Left lobe of liver (tissue), 2 donors: ENCODE measurements around the gene TMEM183A. TPM values are rescaled to one million over a fixed set of nuclear protein-coding genes. Genes with fewer than 3 reads are reported as not detected.

Source experiments
- ATAC-seq: fragments of 200-7000 bp; cut with Tn5 transposase; one replicate; pipeline ENCODE4 v1.9.1; 2020; ENCODE audit warnings: mild to moderate bottlenecking, moderate library complexity
- DNase-seq: peaks from one replicate; pipeline ENCODE4 v3.0.0-alpha.2; 2020; ENCODE audit warnings: low spot score
- total RNA-seq: library from RNA; stranded (reverse); gene quantifications from one replicate; pipeline ENCODE4 v1.2.1, GENCODE V29; 2021
- donor health status: DM: no; HTN: no; CAD: no; lungs with moderate emphysema.
- donor health status: DM: no; HTN: yes; CAD: no.

TMEM183A gene
- total RNA-seq, 1 donor from 2014 or later, result 30.1 TPM

DNA sequence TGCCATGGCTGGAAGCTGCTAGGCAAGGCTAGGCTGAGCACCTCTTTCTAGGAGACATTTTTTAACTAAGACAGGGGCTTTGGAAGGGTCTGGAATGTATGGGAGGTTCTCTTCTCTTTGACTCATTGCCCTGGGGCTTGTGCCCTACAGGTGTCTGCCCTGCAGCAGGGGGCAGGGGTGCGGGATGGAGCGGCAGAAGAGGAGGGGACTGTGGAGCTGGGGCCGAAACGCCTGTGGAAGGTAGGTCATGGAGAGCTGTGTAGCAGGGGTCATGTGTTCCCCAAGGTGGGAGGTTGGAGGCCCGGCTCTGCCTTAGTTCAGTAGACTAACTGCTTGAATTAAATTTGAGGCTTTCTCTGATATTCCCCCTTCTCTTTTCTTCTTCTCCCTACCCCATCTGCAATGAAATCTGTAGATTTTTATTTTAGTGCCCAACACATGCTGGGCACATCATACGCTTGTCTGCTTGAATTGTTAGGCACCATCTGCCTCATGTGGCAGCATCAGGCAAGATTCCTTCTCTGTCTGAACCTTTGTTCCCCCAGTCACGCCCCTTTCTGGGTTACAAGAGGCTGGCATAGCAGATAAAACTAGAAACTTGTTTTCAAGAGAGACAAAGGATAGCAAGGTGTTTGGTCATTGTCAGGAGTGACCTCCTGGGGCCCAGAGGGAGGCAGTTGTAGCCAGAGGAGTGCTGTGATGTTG lies 37.5 kb downstream of the TMEM183A start:
- ATAC-seq (no peak), DNase-seq (no peak)

DNA sequence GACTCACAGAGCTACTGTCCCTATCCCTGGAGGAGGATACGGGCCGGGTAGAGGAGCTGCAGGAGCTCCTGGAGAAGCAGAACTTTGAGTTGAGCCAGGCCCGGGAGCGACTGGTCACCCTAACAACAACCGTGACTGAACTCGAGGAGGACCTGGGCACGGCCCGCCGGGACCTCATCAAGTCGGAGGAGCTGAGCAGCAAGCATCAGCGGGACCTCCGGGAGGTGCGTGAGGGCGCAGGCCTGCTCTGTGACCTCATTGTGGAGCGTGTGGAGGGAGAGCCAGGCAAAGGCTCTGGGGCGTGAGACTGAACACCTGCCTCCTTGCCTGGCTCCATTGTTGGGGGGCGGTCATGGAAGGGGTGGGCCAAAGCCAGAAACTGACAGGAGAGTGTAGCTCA lies 38.2 kb downstream of the TMEM183A start:
- DNase-seq, result no peak
- no peak for ATAC-seq

DNA sequence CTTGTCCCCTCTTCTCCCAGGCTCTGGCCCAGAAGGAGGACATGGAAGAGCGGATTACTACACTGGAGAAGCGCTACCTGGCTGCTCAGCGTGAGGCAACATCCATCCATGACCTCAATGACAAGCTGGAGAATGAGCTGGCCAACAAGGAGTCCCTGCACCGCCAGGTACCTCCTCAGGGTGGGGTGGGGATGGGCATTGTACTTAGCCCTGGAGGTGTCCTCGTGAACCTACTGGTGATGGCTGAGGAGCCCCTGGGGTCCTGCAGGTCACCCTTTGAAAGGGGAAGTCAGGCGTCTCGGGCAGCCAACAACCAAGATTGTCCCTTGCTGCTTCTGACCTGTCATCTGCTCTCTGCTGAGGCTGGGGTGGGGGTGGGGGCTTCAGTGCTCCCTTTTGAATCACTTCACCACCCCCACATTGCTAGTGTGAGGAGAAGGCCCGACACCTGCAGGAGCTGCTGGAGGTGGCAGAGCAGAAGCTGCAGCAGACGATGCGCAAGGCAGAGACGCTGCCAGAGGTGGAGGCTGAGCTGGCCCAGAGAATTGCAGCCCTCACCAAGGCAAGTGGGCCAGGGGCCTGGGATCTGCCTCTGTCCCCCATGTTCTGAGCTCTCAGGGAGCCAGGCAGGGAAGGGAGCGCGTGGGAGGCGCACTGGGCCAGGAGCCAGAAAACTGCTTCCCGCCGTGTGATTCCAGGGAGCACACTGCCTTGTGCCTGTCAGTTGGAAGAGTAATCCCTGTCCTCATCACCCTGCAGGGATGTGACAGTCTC lies 38.8 kb downstream of the TMEM183A start:
- ATAC-seq, result no peak

DNA sequence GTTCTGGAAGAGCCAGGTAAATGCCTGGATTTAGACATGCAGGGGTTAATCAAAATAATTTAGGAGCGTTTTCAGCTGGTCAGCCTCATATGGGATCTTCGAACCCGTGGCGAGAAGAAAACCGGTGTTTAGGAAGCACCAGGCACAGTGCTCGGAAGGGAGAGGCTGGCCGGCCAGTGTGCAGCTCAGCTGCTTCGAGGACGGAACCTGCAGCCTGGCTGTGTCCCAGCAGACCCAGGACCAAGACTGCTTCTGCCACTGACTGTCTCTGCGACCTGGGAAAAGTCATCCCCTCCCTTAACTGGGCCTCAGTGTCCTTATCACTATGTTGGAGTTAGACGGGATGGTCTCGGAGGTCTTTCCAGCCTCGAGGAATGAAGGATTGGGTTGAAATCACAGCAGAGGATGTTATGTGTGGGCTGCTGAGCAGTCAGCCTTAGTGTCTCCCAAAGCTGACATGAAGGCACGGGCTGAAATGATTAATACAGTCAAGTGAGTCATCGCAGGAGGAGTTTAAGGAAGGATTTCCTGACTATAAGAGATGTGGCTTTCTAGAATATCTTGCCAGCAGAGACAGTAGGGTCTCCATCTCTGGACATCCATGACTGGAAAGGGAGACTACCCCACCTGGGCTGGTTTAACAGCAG lies 39.9 kb downstream of the TMEM183A start:
- ATAC-seq (no peak), DNase-seq (no peak)

More for the DNA sequence above, 38.8 kb downstream of the TMEM183A start:
- DNase-seq, result no peak

DNA sequence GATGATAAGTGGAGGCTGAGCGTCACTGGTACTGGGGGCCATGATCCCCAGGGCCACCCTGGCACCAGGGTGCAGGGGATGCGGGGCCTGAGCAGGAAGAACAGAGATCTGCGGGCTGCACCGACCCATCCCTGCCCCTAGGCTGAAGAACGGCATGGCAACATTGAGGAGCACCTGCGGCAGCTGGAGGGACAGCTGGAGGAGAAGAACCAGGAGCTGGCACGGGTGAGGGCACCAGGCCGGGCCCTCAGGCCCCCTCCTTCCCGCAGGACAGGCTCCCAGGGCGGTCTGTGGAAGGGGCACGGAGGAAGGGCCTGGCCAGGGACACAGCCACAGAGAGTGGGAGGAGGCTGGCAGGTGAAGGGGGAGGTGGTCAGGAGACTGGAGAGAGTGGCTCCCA lies 40.9 kb downstream of the TMEM183A start:
- ATAC-seq, result no peak

GRCh38 chr1:203048555-203049051 lies 41.4 kb downstream of the TMEM183A start:
- DNase-seq, result no peak
- ATAC-seq, result no peak

More for the DNA sequence above, 40.9 kb downstream of the TMEM183A start:
- DNase-seq, result no peak

GRCh38 chr1:203049077-203049476 lies 41.9 kb downstream of the TMEM183A start:
- DNase-seq (no peak), ATAC-seq (no peak)

GRCh38 chr1:203049576-203050180 lies 42.5 kb downstream of the TMEM183A start:
- DNase-seq (no peak), ATAC-seq (no peak)

DNA sequence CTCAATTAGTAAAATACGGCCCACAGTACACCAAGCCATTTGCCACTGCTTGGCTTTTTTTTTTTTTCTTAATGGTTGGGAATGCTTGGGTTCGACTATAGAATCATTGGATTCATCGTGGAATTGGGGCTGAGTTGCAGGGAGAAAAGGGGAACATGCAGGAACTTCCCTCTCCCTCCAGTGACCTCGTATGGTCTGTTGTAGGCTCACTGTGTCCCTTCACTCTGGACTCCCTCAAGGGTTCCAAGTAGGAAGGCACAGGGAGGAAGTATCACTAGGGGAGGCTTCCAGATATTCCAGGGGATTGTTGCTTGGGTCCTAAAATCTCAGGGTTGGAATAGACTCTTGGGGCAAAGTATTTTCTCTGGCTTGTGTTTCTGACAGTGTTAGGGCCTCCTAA lies 43.7 kb downstream of the TMEM183A start:
- ATAC-seq, result no peak
- DNase-seq, result no peak

GRCh38 chr1:203051841-203052324 lies 44.7 kb downstream of the TMEM183A start:
- no peak for DNase-seq

GRCh38 chr1:203052601-203053000 lies 45.4 kb downstream of the TMEM183A start:
- DNase-seq (no peak), ATAC-seq (no peak)

More at GRCh38 chr1:203051841-203052324, 44.7 kb downstream of the TMEM183A start:
- no peak for ATAC-seq

GRCh38 chr1:203054184-203054583 lies 47.0 kb downstream of the TMEM183A start:
- no peak for ATAC-seq

GRCh38 chr1:203054642-203055041 lies 47.5 kb downstream of the TMEM183A start:
- DNase-seq (no peak), ATAC-seq (no peak)

More at GRCh38 chr1:203054184-203054583, 47.0 kb downstream of the TMEM183A start:
- DNase-seq, result no peak

DNA sequence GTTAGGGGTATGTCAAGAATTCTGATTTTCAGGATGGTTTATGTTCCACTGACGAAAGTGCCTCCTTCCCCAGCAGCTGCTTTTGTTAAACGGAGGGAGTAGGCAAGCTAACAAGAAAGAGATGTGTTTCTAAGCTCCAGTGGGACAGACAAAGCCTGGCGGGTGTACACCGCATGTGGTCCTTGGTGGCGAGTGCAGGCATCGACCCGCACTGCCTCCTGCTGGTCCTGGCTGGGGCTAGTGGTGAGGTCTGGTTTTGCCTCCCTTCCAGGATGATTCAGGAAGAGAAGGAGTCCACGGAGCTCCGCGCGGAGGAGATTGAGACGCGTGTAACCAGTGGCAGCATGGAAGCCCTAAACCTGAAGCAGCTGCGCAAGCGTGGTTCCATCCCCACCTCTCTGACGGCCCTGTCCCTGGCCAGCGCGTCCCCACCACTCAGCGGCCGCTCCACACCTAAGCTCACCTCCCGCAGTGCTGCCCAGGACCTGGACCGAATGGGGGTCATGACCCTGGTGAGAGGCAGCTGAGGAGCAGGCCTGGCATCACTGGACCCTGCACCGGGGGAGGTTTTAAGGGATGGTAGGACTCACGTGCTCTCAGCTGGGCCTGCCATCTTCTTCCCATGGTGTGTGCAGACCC lies 48.1 kb downstream of the TMEM183A start:
- no peak for DNase-seq
- no peak for ATAC-seq

DNA sequence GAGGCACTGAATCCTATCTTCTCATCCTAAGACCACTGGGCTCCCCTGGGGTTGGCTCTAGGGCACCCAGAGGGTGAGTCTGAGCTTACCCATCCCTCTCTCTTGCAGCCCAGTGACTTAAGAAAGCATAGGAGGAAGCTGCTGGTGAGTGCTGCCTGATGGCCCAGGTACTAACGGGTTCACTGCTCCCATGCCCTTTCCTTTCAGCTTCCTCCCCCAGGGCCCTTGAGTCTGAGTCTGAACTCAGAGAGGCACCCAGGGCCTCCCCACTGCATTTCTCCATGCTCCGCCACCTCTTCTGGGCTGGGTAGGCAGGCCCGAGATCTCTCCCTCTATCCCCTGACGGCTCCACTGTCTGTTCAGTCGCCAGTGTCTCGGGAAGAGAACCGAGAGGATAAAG lies 48.8 kb downstream of the TMEM183A start:
- ATAC-seq, result no peak
- no peak for DNase-seq

GRCh38 chr1:203056516-203056915 lies 49.3 kb downstream of the TMEM183A start:
- DNase-seq (no peak), ATAC-seq (no peak)

DNA sequence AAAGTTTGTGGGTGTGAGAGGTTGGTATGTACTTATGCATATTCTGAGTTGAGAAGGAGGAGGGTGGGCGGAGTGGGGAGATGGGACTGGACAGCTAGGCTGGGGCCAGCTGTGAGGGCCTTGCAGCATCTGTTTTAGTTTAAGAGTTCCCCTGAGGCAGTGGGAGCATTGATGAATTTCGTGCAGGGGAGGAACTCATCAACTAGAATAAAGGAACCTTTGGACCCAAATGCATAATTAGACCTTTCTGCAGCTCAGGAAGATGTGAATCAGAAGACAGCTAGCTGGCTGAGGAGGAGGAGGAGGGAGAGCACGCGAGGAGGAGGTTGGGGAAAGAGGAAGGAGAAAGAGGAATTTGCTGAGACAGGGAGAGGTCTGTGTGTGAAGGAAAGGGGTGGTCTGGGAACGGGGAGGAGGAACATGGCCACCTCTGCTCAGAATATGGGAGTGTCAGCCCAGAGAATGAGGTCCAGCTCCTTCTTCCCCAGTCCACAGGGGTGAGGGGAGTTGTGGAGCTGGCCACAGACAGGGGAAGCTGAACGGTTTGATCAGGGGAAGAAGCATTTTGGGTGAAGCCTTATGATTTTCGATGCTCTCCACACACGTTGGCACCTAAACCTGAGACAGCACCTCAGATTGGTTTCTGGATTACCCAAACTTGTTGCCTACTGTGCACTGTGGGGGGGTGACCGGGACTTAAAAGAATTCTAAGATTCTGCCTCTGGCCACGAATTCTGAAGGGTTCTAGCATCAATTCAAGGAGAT lies 50.9 kb downstream of the TMEM183A start:
- no peak for DNase-seq
- ATAC-seq, result peak; percentile 24

DNA sequence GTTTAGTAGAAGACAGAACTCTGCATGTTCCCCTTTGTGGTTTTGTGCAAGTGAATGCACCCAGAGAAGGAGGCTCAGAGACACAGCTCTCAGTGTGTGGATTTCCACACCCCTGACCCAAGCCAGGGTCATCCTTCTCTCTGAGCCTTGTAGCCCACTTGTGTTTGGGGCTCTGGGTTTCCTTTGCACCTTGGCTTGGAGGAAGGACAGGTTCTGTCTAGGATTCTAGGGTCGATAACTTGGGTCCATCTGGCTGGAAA lies 51.4 kb downstream of the TMEM183A start:
- DNase-seq, result no peak
- no peak for ATAC-seq

GRCh38 chr1:203059485-203059884 lies 52.3 kb downstream of the TMEM183A start:
- ATAC-seq, result no peak

DNA sequence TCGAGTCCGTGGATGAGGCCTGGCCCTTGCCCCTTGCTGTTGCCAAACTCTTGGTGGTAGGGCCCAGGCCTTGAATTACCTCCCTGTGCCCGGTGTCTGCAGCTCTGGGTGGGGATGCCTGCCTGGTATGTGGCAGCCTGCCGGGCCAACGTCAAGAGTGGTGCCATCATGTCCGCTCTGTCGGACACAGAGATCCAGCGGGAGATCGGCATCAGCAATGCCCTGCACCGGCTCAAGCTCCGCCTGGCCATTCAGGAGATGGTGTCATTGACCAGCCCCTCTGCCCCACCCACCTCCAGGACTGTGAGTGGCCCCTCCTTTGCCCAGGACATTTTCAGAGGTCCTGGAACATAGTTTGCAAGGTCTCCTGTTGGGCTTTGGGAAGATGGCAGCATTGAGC lies 52.9 kb downstream of the TMEM183A start:
- no peak for DNase-seq
- no peak for ATAC-seq

More at GRCh38 chr1:203059485-203059884, 52.3 kb downstream of the TMEM183A start:
- no peak for DNase-seq
